ENCODE data around the gene SYNM. TPM values are rescaled to one million over a fixed set of nuclear protein-coding genes. Genes with fewer than 3 reads are reported as not detected.

Gene SYNM
- total RNA-seq, 2 donors from 2014 or later, result 5.7 to 8.2 TPM

GRCh38 chr15:99182791-99183190 lies 77.9 kb downstream of the SYNM start:
- no peak for DNase-seq
- no peaks in the 10 kb centered on the region for H3K36me3 ChIP-seq (replicated peaks in 1 of 2; ENCODE audit: insufficient read depth in 1 of 2, low read depth in 2 of 2)
- ATAC-seq, result no peak
- intact Hi-C loops (cut with DNase I), result no loop called here
- no peaks in the 10 kb centered on the region for H3K9me3 ChIP-seq
- no peak overlapping the region for H3K27ac ChIP-seq
- no peak overlapping the region for H3K4me3 ChIP-seq
- no peaks in the 10 kb centered on the region for H3K4me1 ChIP-seq
- no peaks in the 10 kb centered on the region for H3K27me3 ChIP-seq
- no peak for TF ChIP-seq POLR2A (IDR thresholded peaks at IDR 0.05)
- TF ChIP-seq, protein P1, sequence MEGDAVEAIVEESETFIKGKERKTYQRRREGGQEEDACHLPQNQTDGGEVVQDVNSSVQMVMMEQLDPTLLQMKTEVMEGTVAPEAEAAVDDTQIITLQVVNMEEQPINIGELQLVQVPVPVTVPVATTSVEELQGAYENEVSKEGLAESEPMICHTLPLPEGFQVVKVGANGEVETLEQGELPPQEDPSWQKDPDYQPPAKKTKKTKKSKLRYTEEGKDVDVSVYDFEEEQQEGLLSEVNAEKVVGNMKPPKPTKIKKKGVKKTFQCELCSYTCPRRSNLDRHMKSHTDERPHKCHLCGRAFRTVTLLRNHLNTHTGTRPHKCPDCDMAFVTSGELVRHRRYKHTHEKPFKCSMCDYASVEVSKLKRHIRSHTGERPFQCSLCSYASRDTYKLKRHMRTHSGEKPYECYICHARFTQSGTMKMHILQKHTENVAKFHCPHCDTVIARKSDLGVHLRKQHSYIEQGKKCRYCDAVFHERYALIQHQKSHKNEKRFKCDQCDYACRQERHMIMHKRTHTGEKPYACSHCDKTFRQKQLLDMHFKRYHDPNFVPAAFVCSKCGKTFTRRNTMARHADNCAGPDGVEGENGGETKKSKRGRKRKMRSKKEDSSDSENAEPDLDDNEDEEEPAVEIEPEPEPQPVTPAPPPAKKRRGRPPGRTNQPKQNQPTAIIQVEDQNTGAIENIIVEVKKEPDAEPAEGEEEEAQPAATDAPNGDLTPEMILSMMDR (IDR thresholded peaks at IDR 0.05), result no peak
- 88 to 97% methylated on average over 1 of the region's 1 CpG for WGBS, 2 donors

Other genes with a start within 250 kb of the SYNM start
- gene PGPEP1L, start 97.3 kb upstream of the SYNM start, total RNA-seq, result not detected
- gene TTC23, start 144.5 kb downstream of the SYNM start, total RNA-seq, result 10 to 100 TPM in 1 of 2 donors, 1 to 10 TPM in 1; 6.2 to 26.4 TPM
- 10 to 100 TPM; 13.0 to 59.3 TPM for gene LRRC28, start 146.4 kb downstream of the SYNM start, total RNA-seq

Data from body of pancreas (tissue), 4 donors.